Stimulated activated CD8-positive, alpha-beta memory T cell treated with anti-CD3 and anti-CD28 coated beads, Interleukin-2, amount 100 ng/mL, for 1 hour (primary cell): ENCODE measurements around the gene FOSL2.

Experiments
- DNase-seq, 2 donors: peaks; one replicate each; pipeline ENCODE4 v3.0.0-alpha.2; 2020; ENCODE audit warnings: low read depth in 2 of 2

Gene FOSL2

GRCh38 chr2:28374331-28374730 is 18.3 kb upstream of the FOSL2 start:
- DNase-seq: no peak

DNA sequence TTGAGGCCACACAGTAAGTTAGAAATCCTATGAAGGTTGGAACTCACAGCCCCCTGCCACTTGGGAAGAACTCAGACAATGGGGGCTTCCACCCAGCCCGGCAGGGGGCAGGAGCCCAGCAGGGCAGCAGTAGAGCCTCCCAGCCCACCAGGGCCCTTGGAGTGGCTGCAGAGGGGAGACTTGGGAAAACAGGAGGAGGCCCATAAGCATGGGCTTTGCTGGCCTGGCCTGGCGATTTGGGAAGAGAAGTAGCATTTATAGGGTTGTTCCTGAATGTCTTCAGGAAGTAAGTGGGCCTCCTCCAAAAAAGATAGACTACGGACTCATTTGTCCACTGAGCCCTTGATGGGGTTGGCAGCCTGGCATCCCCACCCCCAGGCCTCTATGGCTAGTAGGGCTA is 17.4 kb upstream of the FOSL2 start:
- no peak for DNase-seq

DNA sequence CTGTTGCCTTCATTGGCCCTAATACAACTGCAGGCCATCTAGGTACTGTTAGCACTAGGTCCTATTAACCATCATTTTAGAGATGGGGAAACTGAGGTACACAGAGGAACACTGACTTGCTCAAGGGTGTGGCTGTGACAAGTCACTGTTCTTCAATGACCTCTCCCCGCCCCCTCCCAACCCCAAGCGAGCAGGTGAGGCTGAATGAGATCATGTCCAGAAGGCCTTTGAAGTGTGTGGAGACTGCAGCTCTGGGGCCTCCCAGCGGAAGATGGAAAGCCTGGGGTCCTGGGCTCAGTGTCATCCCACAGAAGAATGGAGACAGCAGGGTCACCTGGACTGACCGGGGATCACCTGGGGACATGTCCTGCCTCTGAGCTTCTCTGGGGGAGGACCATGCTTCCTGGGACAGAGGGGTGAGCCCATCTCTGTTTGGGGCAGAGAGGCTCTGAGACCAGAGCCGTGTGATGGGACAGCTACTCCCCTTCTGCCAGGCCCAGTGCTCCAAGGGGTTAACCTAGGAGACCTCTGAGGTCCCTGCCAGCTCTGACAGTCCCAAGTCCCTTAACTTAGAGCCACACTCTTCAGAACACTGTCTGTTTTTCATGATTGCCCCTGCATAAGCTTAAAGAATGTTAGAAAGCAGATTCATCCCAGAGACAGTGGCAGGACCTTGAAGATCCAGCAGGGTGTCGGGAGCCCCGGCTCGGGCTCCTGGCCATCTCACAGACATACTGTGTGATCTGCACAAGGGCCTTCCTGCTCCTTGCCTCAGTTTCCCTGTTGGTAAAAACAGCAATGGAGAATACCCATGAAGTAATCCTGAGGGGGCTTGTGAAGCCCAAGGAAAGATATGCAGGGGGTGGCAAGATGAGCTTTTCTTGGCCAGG is 16.7 kb upstream of the FOSL2 start:
- no peak for DNase-seq

DNA sequence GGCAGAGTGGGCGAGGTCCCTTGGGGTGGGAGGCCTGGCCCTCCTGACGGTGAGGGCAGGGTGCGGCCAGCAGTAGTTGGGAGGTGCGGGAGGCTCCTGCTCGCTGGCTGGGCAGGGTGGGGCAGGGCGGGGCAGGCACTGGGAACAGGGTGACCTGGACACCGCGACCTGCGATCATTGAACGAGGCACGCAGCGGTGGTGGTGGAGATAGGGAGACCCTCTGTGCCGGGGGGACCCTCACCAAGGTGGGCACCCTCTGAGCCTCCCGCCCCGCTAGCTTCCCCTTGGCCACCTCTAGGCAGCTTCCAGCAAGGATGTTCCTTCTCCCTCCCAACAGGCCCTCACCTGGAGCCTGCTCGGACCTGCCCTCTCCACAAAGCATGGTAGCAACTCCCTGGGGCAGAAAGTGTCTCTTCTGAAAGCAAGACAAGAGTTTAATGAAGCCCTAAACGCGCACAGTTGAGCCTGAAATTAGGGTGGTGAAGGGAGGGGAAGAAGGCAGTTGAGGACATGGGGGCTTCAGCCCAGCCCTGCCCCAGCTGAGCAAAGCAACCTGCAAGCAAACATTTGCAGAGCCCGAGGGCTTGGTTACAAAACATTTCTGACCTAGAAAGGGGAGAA is 15.4 kb upstream of the FOSL2 start:
- DNase-seq: no peak

DNA sequence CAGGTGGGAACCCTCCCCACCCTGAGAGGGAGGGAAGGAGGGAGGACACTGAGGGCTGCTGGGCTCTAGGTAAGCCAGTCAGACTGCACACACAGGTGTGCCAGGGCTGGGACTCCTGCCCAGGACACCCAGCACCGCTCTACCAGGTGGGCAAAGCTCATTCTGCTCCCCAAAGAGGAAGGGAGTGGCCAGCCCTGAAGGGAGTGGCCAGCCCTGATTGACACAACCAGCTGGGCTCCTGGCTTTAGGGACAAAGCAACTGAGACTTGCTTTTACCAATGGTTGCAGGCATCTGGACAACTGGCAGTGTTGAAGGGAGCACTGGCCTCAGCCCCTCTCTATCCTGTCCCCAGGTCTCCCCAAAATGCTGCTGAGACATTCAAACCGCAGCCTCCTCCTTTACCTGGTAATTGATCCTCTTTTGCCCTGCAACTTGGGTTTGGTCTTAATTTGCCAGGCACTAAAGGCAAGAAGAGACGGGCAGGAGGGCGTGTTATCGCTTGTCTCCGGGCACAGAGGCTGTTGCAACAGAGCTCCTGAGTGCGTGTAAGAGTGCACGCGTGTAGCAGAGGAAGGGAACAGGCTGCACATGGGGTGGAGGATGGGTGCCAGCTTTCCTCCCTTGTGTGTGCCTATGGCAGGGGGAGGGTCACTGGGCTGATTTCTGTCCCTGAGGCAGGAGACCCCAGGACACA is 14.5 kb upstream of the FOSL2 start:
- no peak for DNase-seq

GRCh38 chr2:28378679-28379584 is 13.7 kb upstream of the FOSL2 start:
- DNase-seq: no peak

DNA sequence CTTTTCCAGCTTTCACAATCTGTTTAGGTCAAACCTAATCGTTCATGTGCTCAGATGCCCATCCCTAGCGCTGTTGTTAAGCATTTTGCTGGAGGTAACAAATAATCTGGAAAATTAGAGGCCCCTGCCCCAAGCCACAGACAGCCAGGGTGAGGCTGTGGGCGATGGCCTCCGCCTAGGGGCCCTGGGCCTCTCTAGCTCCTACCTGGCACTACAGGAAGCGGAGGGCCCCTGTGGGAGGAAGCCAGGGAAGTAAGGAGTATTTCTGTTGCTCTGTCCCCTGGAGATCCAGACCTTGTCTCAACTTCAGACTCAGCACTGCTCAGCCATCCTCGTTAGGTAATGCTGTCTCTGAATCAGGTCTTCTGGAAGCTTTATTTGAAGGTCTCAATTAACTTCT is 12.4 kb upstream of the FOSL2 start:
- no peak for DNase-seq

GRCh38 chr2:28381225-28382180 is 11.2 kb upstream of the FOSL2 start:
- no peak for DNase-seq

- DNase-seq: no peak
These were observed 9.9 kb upstream of the FOSL2 start for GRCh38 chr2:28382755-28383154.

GRCh38 chr2:28387082-28387960 is 5.3 kb upstream of the FOSL2 start:
- no peak for DNase-seq

- DNase-seq: no peak
These were observed 3.0 kb upstream of the FOSL2 start for GRCh38 chr2:28389399-28390240.

- DNase-seq: peak; percentile 61 to 71
These were observed 2.4 kb upstream of the FOSL2 start for GRCh38 chr2:28390241-28390745.

- DNase-seq: no peak
These were observed 1.7 kb upstream of the FOSL2 start for GRCh38 chr2:28390746-28391563.

DNA sequence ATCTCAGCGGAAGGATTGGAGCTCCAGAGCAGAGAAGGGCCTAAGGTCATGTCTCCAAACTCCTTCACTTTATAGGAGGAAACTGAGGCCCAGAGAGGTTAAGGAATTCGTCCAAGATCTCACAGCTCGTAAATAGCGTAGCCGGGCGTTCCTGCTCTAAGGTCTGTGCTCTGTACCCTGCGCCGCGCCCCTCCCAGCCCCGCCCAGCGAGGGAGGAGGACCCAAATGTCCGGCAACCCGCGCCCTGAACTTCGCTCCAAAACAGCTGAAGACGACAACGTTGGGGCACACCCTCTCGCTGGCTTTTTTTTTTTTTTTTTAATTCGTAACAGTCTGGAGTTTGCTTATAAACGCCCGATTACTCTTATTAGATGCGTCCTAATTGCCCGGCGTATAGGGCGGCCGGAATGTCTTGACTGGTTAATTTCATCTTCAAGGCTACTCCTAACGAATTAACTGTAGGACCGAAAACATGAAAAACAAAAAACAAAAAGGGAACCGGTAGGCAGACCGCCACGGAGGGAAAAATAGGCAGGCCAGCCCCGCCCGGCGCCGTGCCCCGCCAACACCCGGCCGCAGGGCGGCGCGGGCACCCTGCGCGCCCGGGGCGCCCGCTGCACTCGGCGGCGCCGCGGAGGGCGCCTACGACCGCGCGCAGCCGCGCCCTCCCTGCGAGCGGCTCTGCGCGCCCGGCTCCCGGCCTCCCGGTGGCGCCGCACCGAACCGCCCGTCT is 928 bp upstream of the FOSL2 start:
- DNase-seq: peak in 1 of 2 donors; percentile 49

DNA sequence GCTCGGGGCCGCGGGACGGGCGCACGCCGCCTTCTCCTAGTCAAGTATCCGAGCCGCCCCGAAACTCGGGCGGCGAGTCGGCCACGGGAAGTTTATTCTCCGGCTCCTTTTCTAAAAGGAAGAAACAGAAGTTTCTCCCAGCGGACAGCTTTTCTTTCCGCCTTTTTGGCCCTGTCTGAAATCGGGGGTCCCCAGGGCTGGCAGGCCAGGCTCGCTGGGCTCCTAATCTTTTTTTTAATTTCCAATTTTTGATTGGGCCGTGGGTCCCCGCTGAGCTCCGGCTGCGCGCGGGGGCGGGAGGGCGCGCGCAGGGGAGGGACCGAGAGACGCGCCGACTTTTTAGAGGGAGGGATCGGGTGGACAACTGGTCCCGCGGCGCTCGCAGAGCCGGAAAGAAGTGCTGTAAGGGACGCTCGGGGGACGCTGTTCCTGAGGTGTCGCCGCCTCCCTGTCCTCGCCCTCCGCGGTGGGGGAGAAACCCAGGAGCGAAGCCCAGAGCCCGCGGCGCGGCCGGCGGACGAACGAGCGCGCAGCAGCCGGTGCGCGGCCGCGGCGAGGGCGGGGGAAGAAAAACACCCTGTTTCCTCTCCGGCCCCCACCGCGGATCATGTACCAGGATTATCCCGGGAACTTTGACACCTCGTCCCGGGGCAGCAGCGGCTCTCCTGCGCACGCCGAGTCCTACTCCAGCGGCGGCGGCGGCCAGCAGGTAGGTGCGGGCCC is 617 bp downstream of the FOSL2 start:
- peak in 1 of 2 donors; percentile 35 for DNase-seq

- DNase-seq: no peak
These were observed 1.7 kb downstream of the FOSL2 start for GRCh38 chr2:28394331-28394877.
